Measurements from ENCODE around the gene FAM3A.

The FAM3A gene

DNA sequence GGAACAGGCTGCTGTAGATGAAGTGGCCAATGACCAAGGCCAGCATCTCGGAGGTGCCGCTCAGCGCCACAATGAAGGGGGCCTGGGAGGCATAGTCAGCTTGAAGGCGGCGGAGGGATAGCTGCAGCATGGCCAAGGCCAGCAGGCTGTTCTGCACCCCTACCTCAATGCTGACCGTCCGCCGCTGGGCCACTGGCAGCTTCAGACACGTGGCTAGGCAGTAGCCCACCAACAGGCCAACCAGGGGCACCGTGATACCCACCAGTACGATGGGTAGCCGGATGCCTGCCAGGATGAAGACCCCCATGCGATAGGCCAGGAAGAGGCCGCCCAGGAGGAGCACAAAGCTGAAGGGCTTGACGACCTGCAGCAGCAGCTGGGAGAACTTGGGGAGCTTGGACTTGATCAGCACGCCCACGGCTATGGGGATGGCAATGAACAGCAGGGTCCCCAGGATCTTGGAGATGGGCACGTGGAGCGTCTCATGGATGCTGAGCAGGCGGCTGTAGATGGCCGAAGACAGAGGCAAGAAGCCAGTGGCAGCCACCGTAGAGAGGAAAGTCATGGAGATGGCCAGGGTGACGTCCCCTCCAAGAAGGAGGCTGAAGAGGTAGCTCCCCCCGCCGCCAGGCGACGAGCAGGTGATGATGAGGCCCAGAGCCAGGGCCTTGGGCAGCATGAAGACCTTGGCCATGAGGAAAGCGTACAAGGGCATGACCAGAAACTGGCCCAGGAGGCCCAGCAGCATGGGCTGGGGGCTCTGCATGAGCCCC, 28.3 kb downstream of the FAM3A start (continued):
- TF ChIP-seq, protein P1, sequence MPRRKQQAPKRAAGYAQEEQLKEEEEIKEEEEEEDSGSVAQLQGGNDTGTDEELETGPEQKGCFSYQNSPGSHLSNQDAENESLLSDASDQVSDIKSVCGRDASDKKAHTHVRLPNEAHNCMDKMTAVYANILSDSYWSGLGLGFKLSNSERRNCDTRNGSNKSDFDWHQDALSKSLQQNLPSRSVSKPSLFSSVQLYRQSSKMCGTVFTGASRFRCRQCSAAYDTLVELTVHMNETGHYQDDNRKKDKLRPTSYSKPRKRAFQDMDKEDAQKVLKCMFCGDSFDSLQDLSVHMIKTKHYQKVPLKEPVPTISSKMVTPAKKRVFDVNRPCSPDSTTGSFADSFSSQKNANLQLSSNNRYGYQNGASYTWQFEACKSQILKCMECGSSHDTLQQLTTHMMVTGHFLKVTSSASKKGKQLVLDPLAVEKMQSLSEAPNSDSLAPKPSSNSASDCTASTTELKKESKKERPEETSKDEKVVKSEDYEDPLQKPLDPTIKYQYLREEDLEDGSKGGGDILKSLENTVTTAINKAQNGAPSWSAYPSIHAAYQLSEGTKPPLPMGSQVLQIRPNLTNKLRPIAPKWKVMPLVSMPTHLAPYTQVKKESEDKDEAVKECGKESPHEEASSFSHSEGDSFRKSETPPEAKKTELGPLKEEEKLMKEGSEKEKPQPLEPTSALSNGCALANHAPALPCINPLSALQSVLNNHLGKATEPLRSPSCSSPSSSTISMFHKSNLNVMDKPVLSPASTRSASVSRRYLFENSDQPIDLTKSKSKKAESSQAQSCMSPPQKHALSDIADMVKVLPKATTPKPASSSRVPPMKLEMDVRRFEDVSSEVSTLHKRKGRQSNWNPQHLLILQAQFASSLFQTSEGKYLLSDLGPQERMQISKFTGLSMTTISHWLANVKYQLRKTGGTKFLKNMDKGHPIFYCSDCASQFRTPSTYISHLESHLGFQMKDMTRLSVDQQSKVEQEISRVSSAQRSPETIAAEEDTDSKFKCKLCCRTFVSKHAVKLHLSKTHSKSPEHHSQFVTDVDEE (CRISPR knock-in tag; IDR thresholded peaks at IDR 0.05), result no peak
- no peak for TF ChIP-seq TCF4 (CRISPR knock-in tag; IDR thresholded peaks at IDR 0.05; ENCODE audit: borderline replicate concordance)

DNA sequence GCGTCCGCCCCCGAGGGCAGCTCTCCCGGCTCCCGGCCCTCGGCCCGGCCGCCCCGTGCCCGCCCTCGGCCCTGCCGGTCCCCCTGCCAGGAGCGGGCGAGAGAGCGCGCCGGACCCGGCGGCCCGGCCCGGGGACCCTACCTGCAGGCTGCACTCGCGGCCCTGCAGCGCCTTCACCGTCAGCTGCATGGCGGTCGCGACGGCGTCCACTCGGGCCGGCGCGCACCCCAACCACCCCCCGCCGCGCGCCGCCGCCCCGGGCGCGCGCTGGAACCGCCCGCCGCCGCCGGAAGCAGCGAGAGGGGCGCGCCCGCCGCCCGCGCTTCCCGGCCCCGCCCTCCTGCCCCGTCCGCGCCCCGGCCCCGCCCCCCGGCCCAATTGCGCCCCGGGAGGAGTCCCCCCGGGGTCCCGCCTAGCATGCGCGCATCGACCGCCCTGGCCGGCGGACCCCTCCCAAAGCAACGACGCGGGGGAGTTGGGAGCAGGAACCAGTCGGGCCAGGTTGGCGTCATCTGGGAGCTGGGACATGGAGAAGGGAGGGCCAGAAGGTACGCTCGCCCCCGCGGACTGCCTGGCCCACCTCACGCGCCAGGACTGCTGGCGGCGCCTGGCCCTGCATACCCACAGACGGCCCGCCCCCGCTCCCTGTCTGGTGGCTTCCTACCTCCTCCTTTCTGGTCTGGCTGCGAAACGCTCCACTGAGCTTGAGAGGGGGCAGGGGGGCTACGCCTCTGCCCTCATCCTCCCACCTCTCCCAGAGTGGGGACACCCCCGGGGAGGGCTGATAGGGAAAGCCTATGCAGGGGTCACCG, 29.4 kb downstream of the FAM3A start, which contains the start of gene UBL4A:
Gene UBL4A, minus strand, starts transcription at position 220 of the 812 bp plus-strand sequence. Its CDS starts 31 bp downstream, at position 189.
- ATAC-seq, result peak; percentile 26
- TF ChIP-seq ZFP30 (CRISPR knock-in tag; IDR thresholded peaks at IDR 0.05) (no peak), RARB (CRISPR knock-in tag; IDR thresholded peaks at IDR 0.05) (no peak), ZC3H10 (CRISPR knock-in tag; IDR thresholded peaks at IDR 0.05) (no peak), ISL1 (CRISPR knock-in tag; IDR thresholded peaks at IDR 0.05) (no peak), ZNF565 (CRISPR knock-in tag; conservative IDR thresholded peaks at IDR 0.05; ENCODE audit: low read depth) (no peak), CREB5 (CRISPR knock-in tag; IDR thresholded peaks at IDR 0.05; ENCODE audit: low read depth) (no peak), TOX (CRISPR knock-in tag; IDR thresholded peaks at IDR 0.05; ENCODE audit: borderline replicate concordance) (no peak), OSR1 (CRISPR knock-in tag; IDR thresholded peaks at IDR 0.05) (no peak), TCF4 (CRISPR knock-in tag; IDR thresholded peaks at IDR 0.05; ENCODE audit: borderline replicate concordance) (no peak)
- TF ChIP-seq, protein P1 (CRISPR knock-in tag; IDR thresholded peaks at IDR 0.05), result no peak

- TF ChIP-seq, protein P1 (CRISPR knock-in tag; IDR thresholded peaks at IDR 0.05), result no peak
- no peak for TF ChIP-seq RARB (CRISPR knock-in tag; IDR thresholded peaks at IDR 0.05)
- no peak for TF ChIP-seq ISL1 (CRISPR knock-in tag; IDR thresholded peaks at IDR 0.05)
- no peak for TF ChIP-seq TCF4 (CRISPR knock-in tag; IDR thresholded peaks at IDR 0.05; ENCODE audit: borderline replicate concordance)
- no peak for TF ChIP-seq ARNTL (CRISPR knock-in tag; IDR thresholded peaks at IDR 0.05; ENCODE audit: borderline replicate concordance, low read depth)
- TF ChIP-seq ZFP30 (CRISPR knock-in tag; IDR thresholded peaks at IDR 0.05), result no peak
- TF ChIP-seq CREB5 (CRISPR knock-in tag; IDR thresholded peaks at IDR 0.05; ENCODE audit: low read depth), result no peak
- no peak for TF ChIP-seq ZNF8 (CRISPR knock-in tag; IDR thresholded peaks at IDR 0.05)
- no peak for ATAC-seq
Observed at GRCh38 chrX:154486052-154486395, 30.0 kb downstream of the FAM3A start.
